ENCODE measurements around the gene PPP1R3F. TPM values are rescaled to one million over a fixed set of nuclear protein-coding genes. Genes with fewer than 3 reads are reported as not detected.

The PPP1R3F gene
- total RNA-seq, 1 donor from 2014 or later = 7.4 TPM

- no peaks in the 10 kb centered on the region for H3K27me3 Mint-ChIP-seq
- no peak overlapping the region for H3K4me3 Mint-ChIP-seq
- DNase-seq (no peak), ATAC-seq (ENCODE audit: low read depth) (no peak)
- no peak overlapping the region for H3K27ac Mint-ChIP-seq
- CTCF ChIA-PET = no interaction called here
- intact Hi-C loops (cut with micrococcal nuclease) = no loop called here
- no peak for TF ChIP-seq CTCF (IDR thresholded peaks at IDR 0.05)
- no peaks in the 10 kb centered on the region for H3K9me3 Mint-ChIP-seq
- H3K4me1 Mint-ChIP-seq = peaks cover 13% of the 10 kb centered on the region
- POLR2A ChIA-PET = no interaction called here
- no peaks in the 10 kb centered on the region for H3K36me3 Mint-ChIP-seq (ENCODE audit: low read depth)
These were observed 41.9 kb upstream of the PPP1R3F start for GRCh38 chrX:49227726-49228125.

GRCh38 chrX:49228185-49228584 is 41.4 kb upstream of the PPP1R3F start:
- Mint-ChIP-seq H3K4me1 (peaks cover 13% of the 10 kb centered on the region), H3K9me3 (no peaks in the 10 kb centered on the region), H3K4me3 (no peak overlapping the region), H3K27me3 (no peaks in the 10 kb centered on the region), H3K27ac (no peak overlapping the region), H3K36me3 (ENCODE audit: low read depth) (no peaks in the 10 kb centered on the region)
- no peak for TF ChIP-seq CTCF (IDR thresholded peaks at IDR 0.05)
- ChIA-PET CTCF (no interaction called here), POLR2A (no interaction called here)
- DNase-seq (no peak), ATAC-seq (ENCODE audit: low read depth) (no peak)
- intact Hi-C loops (cut with micrococcal nuclease) = no loop called here

GRCh38 chrX:49230500-49231232 is 38.9 kb upstream of the PPP1R3F start:
- ChIA-PET POLR2A (interaction anchor here (0.6 to 1.9 kb wide), 9 partner anchors 30 to 339 kb away, joined by 3 to 8 read pairs (median 4); partner anchors contain the start of genes PPP1R3F and WDR45), CTCF (no interaction called here)
- Mint-ChIP-seq H3K9me3 (no peaks in the 10 kb centered on the region), H3K4me1 (peaks cover 18% of the 10 kb centered on the region), H3K27ac (peak overlapping the region; percentile 95), H3K27me3 (no peaks in the 10 kb centered on the region), H3K36me3 (ENCODE audit: low read depth) (peaks cover 3% of the 10 kb centered on the region), H3K4me3 (peak overlapping the region; percentile 85)
- ATAC-seq (ENCODE audit: low read depth) = peak; percentile 78
- TF ChIP-seq CTCF (IDR thresholded peaks at IDR 0.05) = no peak
- DNase-seq = peak; percentile 54
- intact Hi-C loops (cut with micrococcal nuclease) = loop anchor here (1.0 to 2.0 kb wide), 3 partner anchors 30 to 40 kb away; partner anchors contain the start of genes PPP1R3F and SYP

- CTCF ChIA-PET = no interaction called here
- peaks cover 21% of the 10 kb centered on the region for H3K4me1 Mint-ChIP-seq
- no peak for DNase-seq
- H3K9me3 Mint-ChIP-seq = no peaks in the 10 kb centered on the region
- H3K27ac Mint-ChIP-seq = peak overlapping the region; percentile 95
- peaks cover 3% of the 10 kb centered on the region for H3K36me3 Mint-ChIP-seq (ENCODE audit: low read depth)
- no peak for TF ChIP-seq CTCF (IDR thresholded peaks at IDR 0.05)
- no peak for ATAC-seq (ENCODE audit: low read depth)
- POLR2A ChIA-PET = interaction anchor here (0.6 to 1.9 kb wide), 5 partner anchors 37 to 340 kb away, joined by 3 to 7 read pairs (median 4); partner anchors contain the start of gene WDR45
- no peaks in the 10 kb centered on the region for H3K27me3 Mint-ChIP-seq
- intact Hi-C loops (cut with micrococcal nuclease) = loop anchor here (2.0 kb wide), 1 partner anchor 41 kb away; no protein-coding TSS in a partner anchor
- H3K4me3 Mint-ChIP-seq = peak overlapping the region; percentile 85
These were observed 38.1 kb upstream of the PPP1R3F start for GRCh38 chrX:49231333-49232000.

GRCh38 chrX:49232525-49232924 is 37.1 kb upstream of the PPP1R3F start:
- intact Hi-C loops (cut with micrococcal nuclease) = no loop called here
- no peak for TF ChIP-seq CTCF (IDR thresholded peaks at IDR 0.05)
- POLR2A ChIA-PET = no interaction called here
- Mint-ChIP-seq H3K27ac (no peak overlapping the region), H3K4me1 (peaks cover 31% of the 10 kb centered on the region), H3K27me3 (no peaks in the 10 kb centered on the region), H3K9me3 (no peaks in the 10 kb centered on the region), H3K36me3 (ENCODE audit: low read depth) (peaks cover 3% of the 10 kb centered on the region), H3K4me3 (no peak overlapping the region)
- DNase-seq (no peak), ATAC-seq (ENCODE audit: low read depth) (no peak)
- CTCF ChIA-PET = no interaction called here
